Liver (tissue), 3 donors: ENCODE measurements around the gene NDST1.

Source experiments
- ATF3 ChIP-seq: IDR thresholded peaks from 2 replicates; pipeline ENCODE4 v1.6.1; 2016; ENCODE audit warnings: antibody characterized with exemption
- CTCF ChIP-seq: fragments of 150-350 bp; IDR thresholded peaks from 2 replicates; pipeline ENCODE4 v1.5.1; 2017; ENCODE audit warnings: improper control_type of control experiment, low read depth, low read length; ENCODE audit not compliant: missing input control
- EGR1 ChIP-seq, 2 donors: IDR thresholded peaks; 2 replicates each; pipeline ENCODE4 v1.6.1; 2016 to 2018; ENCODE audit warnings: antibody characterized with exemption in 2 of 2, low read depth in 2 of 2
- FOXA1 ChIP-seq: IDR thresholded peaks from 2 replicates; pipeline ENCODE4 v1.6.1; 2016; ENCODE audit warnings: antibody characterized with exemption
- GABPA ChIP-seq, 2 donors: IDR thresholded peaks in 1 of 2; conservative IDR thresholded peaks in 1 of 2; 2 replicates each; pipeline ENCODE4 v1.6.1; 2016; ENCODE audit warnings: antibody characterized with exemption in 2 of 2, mild to moderate bottlenecking in 1 of 2, moderate library complexity in 1 of 2
- HNF4A ChIP-seq, 2 donors: conservative IDR thresholded peaks; 2 replicates each; pipeline ENCODE4 v1.6.1; 2016; ENCODE audit warnings: antibody characterized with exemption in 2 of 2, mild to moderate bottlenecking in 2 of 2
- JUND ChIP-seq, 2 donors: IDR thresholded peaks; 2 replicates each; pipeline ENCODE4 v1.6.1; 2016; ENCODE audit warnings: antibody characterized with exemption in 2 of 2
- MAX ChIP-seq: IDR thresholded peaks from 2 replicates; pipeline ENCODE4 v1.6.1; 2016; ENCODE audit warnings: antibody characterized with exemption
- REST ChIP-seq: IDR thresholded peaks from 2 replicates; pipeline ENCODE4 v1.6.1; 2016; ENCODE audit warnings: antibody characterized with exemption, mild to moderate bottlenecking
- RXRA ChIP-seq, 2 donors: IDR thresholded peaks; 2 replicates each; pipeline ENCODE4 v1.6.1; 2017 to 2018; ENCODE audit warnings: antibody characterized with exemption in 2 of 2, mild to moderate bottlenecking in 1 of 2
- SP1 ChIP-seq: IDR thresholded peaks from 2 replicates; pipeline ENCODE4 v1.6.1; 2018; ENCODE audit warnings: antibody characterized with exemption, mild to moderate bottlenecking
- TAF1 ChIP-seq: conservative IDR thresholded peaks from 2 replicates; pipeline ENCODE4 v1.6.1; 2016; ENCODE audit warnings: antibody characterized with exemption, mild to moderate bottlenecking
- YY1 ChIP-seq: IDR thresholded peaks from 2 replicates; pipeline ENCODE4 v1.6.1; 2016; ENCODE audit warnings: antibody characterized with exemption, mild to moderate bottlenecking
- donor health status: healthy.
- donor health status: healthy.

- TF ChIP-seq REST: no peak
- no peak for TF ChIP-seq CTCF
- TF ChIP-seq TAF1: no peak
- no peak for TF ChIP-seq HNF4A (conservative IDR thresholded peaks at IDR 0.05)
- no peak for TF ChIP-seq RXRA (IDR thresholded peaks at IDR 0.05)
- TF ChIP-seq ATF3: no peak
- TF ChIP-seq MAX: no peak
- TF ChIP-seq FOXA1: no peak
- TF ChIP-seq EGR1 (IDR thresholded peaks at IDR 0.05; ENCODE audit: low read depth in 2 of 2): no peak
- TF ChIP-seq JUND (IDR thresholded peaks at IDR 0.05): no peak
- TF ChIP-seq YY1: no peak
- no peak for TF ChIP-seq GABPA (IDR thresholded peaks at IDR 0.05 in 1 of 2, conservative IDR thresholded peaks at IDR 0.05 in 1 of 2)
- no peak for TF ChIP-seq SP1
Observed at GRCh38 chr5:150596313-150596712, 88.4 kb downstream of the NDST1 start.
